NCI-H187 treated with DMSO at 0.1 percent for 48 hours (cell line): Measurements from ENCODE around the gene ARPC1B.
"Not testable (repeated sequence)": the region's sequence is repeated elsewhere in the genome, so short reads cannot be mapped to it uniquely, and the experiment has no call there.

Experiments used
- DNase-seq: peaks from one replicate; lab custom pipeline; 2025; lab: John Stamatoyannopoulos, UW

The ARPC1B gene

DNA sequence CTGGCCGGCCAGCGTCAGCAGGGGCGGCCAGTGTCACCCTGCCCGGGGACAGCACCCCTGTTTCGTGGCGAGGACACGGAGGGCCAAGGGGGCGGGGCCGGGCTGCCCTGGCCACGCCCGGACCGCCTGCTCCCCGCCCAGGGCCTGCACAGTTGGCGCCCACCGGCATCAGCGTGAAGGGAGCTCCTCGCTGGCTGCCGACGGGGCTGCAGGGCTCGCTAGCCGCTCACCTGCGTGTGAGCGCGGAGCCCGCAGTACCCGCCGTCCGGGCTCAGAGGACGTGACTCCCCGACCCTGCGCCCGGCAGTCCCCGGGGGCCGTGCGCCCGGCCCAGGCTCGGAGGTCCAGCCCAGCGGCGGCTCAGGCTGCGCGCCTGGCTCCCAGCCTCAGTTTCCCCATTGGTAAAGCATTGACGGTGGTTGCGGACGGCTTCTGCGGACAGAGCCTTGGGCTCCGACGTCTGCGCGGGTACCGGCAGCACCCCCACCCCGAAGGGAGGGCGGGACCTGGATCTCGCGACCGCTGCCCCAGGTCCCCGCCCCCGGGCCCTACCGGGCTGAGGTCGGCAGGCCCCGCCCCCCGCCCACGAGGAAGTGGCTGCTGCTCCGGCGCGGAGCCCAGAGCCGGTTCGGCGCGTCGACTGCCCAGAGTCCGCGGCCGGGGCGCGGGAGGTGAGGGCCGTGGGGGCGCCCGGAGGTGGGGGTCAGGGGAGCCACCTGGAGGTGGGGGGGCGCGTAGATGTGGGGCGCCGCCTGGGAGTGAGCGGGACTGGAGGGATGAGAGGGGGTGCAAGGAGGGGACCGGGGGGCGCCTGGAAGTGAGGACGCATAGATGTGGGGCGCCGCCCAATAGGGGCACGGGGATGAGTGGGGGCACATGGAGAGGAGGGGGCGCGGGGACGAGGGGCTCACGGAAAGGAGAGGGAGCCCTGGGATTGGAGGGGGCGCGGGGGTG is at the start of gene ARPC1B:
Gene ARPC1B, plus strand, starts transcription at position 620 of the 954 bp plus-strand sequence. CDS start 10,985 bp downstream, outside the sequence.
- no peak for DNase-seq

GRCh38 chr7:99325001-99325493 is 49.5 kb upstream of the ARPC1B start:
- DNase-seq = no peak

- DNase-seq = peak; percentile 61
Measured at GRCh38 chr7:99325592-99326407, 48.7 kb upstream of the ARPC1B start, which contains the start of gene ARPC1A. TSS of gene ARPC1A (plus strand) at chr7:99325898. CDS start at chr7:99333354, 7,456 bp downstream.

DNA sequence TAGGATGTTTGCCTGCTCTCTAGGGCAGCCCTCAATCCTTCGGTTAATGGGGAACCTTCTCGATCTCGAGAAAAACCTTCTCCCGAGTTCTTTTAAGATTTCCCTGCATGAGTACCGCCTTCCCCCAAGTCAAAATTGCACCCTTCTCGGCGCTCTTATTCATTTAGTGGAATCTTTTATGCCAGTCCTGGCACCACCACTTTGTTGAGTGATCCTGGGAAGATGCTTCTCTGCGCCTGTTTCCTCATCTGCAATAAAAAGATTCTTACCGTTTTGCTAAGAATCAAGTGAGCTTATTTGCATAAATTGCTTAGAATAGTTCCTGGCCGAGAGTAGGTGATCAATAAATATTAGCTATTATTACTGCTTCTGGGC is 48.1 kb upstream of the ARPC1B start:
- no peak for DNase-seq

DNA sequence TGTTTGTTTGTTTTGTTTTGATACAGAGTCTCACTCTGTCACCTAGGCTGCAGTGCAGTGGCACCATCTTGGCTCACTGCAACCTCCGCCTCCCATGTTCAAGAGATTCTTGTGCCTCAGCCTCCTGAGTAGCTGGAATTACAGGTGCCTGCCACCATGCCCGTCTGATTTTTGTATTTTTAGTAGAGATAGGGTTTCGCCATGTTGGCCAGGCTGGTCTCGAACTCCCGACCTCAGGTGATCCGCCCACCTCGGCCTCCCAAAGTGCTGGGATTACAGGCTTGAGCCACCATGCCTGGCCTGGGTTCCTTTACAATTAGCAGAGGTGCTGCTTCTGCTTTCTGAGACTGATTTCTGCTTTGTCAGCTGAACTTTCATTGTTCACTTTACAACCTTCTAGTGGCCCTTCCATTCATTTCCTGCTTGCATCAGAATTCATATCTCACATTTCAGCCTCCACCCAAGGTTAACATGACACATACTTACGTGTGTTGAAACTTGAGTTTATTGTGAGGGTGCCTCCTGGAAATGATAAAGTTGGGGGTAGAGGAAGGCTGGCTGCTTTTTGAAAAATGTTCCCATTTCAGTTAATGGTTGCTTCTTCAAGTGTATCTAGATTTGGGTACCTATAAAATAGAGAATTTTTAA is 44.1 kb upstream of the ARPC1B start:
- not testable (repeated sequence) for DNase-seq

DNA sequence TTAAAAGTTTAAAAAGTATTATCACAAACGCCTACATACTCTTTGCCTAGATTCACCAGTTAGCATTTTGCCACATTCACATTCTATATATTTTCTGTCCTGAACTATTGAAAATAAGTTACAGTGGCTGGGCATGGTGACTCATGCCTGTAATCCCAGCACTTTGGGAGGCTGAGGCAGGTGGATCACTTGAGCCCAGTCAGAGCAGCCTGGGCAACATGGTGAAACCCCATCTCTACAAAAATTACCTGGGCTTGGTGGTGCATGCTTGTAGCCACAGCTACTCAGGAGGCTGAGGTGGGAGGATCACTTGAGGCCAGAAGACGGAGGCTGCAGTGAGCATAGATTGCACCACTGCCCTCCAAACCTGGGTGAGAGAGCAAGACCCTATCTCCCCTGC is 43.5 kb upstream of the ARPC1B start:
- no peak for DNase-seq

DNA sequence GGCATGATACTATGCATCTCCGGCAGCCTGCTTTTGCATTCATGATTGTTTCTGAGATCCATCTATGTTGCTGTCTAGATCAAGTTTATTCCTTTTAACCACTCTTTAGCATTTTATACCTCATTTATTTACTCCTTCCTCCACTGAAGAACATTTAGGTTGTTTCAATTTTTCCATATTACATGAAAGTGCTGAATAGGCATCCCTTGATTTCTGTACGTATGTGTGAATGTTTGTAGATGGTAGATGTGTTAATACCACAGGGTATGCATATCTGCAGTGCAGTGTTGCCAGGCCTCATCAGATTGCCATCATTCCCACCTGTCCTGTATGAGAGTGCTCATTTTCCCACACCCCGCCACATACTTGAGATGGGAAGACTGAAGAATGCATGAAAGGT is 34.9 kb upstream of the ARPC1B start:
- no peak for DNase-seq

- no peak for DNase-seq
Measured at GRCh38 chr7:99340659-99341058, 33.9 kb upstream of the ARPC1B start.

GRCh38 chr7:99344061-99344647 is 30.4 kb upstream of the ARPC1B start:
- DNase-seq = no peak

GRCh38 chr7:99350641-99351040 is 23.9 kb upstream of the ARPC1B start:
- DNase-seq = not testable (repeated sequence)

DNA sequence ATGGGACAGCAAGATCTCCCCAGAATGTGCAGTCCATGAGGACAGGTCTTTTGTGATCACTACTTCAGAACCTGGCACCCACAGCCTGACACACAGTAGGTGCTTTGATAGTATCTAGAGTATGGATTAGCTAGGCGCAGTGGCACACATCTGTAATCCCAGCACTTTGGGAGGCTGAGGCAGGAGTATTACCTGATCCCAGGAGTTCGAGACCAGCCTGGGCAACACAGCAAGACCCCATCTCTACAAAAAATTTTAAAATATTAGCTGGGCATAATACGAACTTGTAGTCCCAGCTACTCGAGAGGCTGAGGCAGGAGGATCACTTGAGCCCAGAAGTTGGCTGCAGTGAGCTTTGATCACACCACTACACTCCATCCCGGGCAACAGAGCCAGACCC is 22.3 kb upstream of the ARPC1B start:
- no peak for DNase-seq

- DNase-seq = no peak
Measured at GRCh38 chr7:99355098-99355497, 19.4 kb upstream of the ARPC1B start.

- no peak for DNase-seq
Measured at GRCh38 chr7:99357701-99358490, 16.6 kb upstream of the ARPC1B start.

- not testable (repeated sequence) for DNase-seq
Measured at GRCh38 chr7:99358521-99358920, 16.0 kb upstream of the ARPC1B start.

DNA sequence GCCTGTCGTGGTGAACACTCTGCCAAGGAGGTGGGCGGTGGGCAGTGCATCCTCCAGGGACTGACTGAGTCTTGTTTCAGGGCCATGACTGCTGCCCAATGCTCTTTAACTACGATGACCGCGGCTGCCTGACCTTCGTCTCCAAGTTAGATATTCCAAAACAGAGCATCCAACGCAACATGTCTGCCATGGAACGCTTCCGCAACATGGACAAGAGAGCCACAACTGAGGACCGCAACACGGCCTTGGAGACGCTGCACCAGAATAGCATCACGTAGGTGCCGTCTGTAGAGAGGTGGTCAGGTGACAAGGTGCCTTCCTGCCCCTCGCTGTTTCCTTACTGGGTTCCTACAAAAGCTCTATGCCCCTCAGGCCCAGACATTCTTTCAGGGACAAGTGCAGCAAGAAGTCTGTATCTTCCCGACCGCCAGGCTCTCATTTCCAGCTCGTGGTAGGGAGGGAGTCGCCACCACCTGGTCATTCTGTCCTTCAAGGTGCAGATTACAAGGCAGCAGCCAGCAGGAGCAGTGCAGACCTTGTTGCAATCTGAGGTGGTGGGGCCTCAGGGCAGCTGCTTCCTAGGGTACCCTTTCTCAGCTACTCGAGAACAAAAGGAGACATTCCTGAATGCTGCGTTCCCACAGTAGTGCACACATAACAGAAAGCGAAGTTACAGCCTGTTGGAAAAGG is 14.9 kb upstream of the ARPC1B start:
- DNase-seq = no peak

DNA sequence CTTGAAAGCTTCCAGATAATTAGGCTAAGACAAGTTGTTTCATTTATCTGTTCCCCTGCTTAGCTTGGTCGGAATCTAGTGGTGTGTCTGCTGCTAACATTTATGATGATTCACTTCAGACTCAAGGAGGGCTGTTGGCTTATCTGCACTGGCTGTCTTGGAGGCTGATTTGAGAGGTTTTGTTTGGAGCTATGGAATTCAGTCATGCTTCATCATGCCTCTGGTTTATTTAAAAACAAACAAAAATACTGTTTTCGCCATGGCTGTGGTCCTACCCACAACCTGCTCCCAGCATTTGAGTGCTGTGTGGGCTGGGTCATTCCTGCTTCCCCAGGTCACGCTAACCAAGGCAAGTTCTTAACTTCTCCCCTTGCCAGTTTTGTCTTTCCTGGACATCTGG is 11.7 kb upstream of the ARPC1B start:
- DNase-seq = no peak

DNA sequence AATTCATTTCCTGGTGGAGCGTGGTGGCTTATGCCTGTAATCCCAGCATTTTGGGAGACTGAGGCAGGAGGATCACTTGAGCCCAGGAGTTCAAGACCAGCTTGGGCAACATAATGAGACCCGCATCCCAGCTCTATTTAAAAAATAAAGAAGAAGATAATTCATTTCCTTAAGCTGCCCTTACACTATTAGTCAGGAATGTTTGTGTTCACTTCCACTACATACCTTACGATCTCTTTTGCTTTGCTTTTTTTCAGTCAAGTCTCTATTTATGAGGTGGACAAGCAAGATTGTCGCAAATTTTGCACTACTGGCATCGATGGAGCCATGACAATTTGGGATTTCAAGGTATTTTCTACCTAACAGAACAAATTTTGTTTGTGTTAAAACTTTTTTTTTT is 11.2 kb upstream of the ARPC1B start:
- DNase-seq = no peak

DNA sequence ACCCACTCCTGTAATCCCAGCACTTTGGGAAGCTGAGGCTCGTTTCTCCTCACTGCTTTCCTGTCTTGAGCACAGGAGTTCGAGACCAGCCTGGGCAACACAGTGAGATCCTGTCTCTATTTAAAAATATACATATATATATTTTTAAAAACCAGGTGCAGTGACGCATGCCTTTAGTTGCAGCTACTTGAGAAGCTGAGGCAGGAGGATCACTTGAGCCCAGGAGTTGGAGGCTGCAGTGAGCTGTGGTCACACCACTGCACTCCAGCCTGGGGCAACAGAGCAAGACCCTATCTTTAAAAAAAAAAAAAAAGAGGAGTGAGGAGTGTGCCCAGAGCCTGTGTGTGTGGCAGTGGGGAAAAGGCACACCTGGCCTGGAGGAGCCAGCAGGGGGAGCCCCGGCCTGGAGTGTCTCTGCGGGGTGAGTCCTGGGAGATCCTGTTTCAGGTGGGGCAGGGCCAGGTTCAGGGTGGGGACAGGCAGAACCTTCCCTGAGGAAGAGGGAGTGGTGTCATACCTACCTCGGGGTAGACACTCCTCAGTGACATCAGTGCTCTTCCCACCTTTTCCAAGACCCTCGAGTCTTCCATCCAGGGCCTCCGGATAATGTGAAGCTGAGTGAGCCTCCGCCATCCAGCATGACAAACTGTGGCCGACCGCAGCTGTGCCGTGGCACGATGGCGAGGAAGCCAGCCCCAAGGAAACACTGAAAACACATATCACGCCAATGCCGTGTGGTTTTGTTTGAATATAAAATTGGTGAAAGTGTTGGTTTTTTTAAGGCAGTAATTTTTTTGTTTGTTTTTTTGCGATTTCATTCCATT is 9.0 kb upstream of the ARPC1B start:
- DNase-seq = no peak

- DNase-seq = no peak
Measured at GRCh38 chr7:99366646-99367045, 7.9 kb upstream of the ARPC1B start.
